HepG2 (cell line): ENCODE measurements around the gene MFSD8. TPM values are rescaled to one million over a fixed set of nuclear protein-coding genes. Genes with fewer than 3 reads are reported as not detected.

Experiments used
- ATAC-seq: fragments of 200-7000 bp; cut with Tn5 transposase; 3 replicates; pipeline ENCODE4 v1.9.1; 2020; ENCODE audit warnings: mild to moderate bottlenecking, moderate library complexity
- BruUV-seq: library from RNA; stranded (reverse); fragments of 400-500 nt; replicated peaks from 2 replicates; lab custom pipeline; 2021; lab: Mats Ljungman, UMichigan
- CTCF ChIA-PET: fragments of 300-600 bp; formaldehyde crosslinking; extraction: SDS; loops from one replicate; lab custom pipeline; 2021; ENCODE audit warnings: low total read pairs, inconsistent platforms, low intra/inter-chr PET ratio; lab: Yijun Ruan, JAX
- POLR2A ChIA-PET: fragments of 350-600 bp; sonication (Branson Sonifier 250); formaldehyde crosslinking; loops from one replicate; lab custom pipeline; 2020; ENCODE audit warnings: antibody characterized with exemption, inconsistent platforms; lab: Yijun Ruan, JAX
- DNase-seq: peaks from one replicate; pipeline ENCODE4 v3.0.0-alpha.2; 2015; ENCODE audit warnings: low spot score
- FAIRE-seq: peaks from 3 replicates; lab custom pipeline; 2011; peaks lifted over from hg19 to GRCh38; lab: Jason Lieb, UNC
- H2AFZ ChIP-seq: one replicate; pipeline ENCODE4 v1.6.1; 2011; ENCODE audit warnings: low read length, inconsistent platforms
- H3K27ac ChIP-seq: fragments of 300-600 bp; 3 replicates; pipeline ENCODE4 v1.8.0; 2011; ENCODE audit warnings: mixed run types, mild to moderate bottlenecking, mixed read lengths, low read length, inconsistent platforms; ENCODE audit not compliant: insufficient read depth; ENCODE audit errors: extremely low read length
- H3K27me3 ChIP-seq, 2 experiments: fragments of 200-600 bp in 1 of 2; 2 replicates in 1 of 2; 3 replicates in 1 of 2; pipeline versions ENCODE4 v1.6.0 to v1.8.0; 2011; ENCODE audit warnings: low read length in 2 of 2, mild to moderate bottlenecking in 2 of 2, moderate library complexity in 2 of 2, inconsistent platforms in 1 of 2; ENCODE audit not compliant: insufficient read depth in 2 of 2, control insufficient read depth in 1 of 2
- H3K36me3 ChIP-seq, 2 experiments: fragments of 200-600 bp in 1 of 2; replicated peaks in 1 of 2; 2 replicates in 1 of 2; 3 replicates in 1 of 2; pipeline versions ENCODE4 v1.5.1 to v1.8.0; 2011; ENCODE audit warnings: low read length in 2 of 2, inconsistent platforms in 1 of 2; ENCODE audit not compliant: insufficient read depth in 2 of 2, control insufficient read depth in 1 of 2
- H3K4me1 ChIP-seq: 2 replicates; pipeline ENCODE4 v1.5.1; 2012; ENCODE audit warnings: low read length, inconsistent platforms; ENCODE audit not compliant: insufficient read depth
- H3K4me2 ChIP-seq: 2 replicates; pipeline ENCODE4 v1.6.0; 2011; ENCODE audit warnings: low read depth, low read length, inconsistent platforms
- H3K4me3 ChIP-seq, 3 experiments: fragments of 200-600 bp in 1 of 3; sonication (generic), shearing (Covaris generic) in 1 of 3; replicated peaks in 1 of 3; 2 replicates each; pipeline ENCODE4 v1.5.1; 2011 to 2016; ENCODE audit warnings: low read length in 3 of 3, inconsistent platforms in 2 of 3, low read depth in 2 of 3, mild to moderate bottlenecking in 2 of 3, control low read depth in 1 of 3, mixed read lengths in 1 of 3; ENCODE audit not compliant: insufficient read depth in 1 of 3
- H3K79me2 ChIP-seq: one replicate; pipeline ENCODE4 v1.6.1; 2011; ENCODE audit warnings: low read length, inconsistent platforms; ENCODE audit not compliant: insufficient read depth
- H3K9ac ChIP-seq: 2 replicates; pipeline ENCODE4 v1.6.0; 2011; ENCODE audit warnings: mild to moderate bottlenecking, low read depth, low read length, inconsistent platforms; ENCODE audit not compliant: insufficient read depth
- H3K9me3 ChIP-seq: 2 replicates; pipeline ENCODE4 v1.5.1; 2012; ENCODE audit warnings: mild to moderate bottlenecking, low read length
- H4K20me1 ChIP-seq: 2 replicates; pipeline ENCODE4 v1.6.0; 2011; ENCODE audit warnings: inconsistent platforms, mild to moderate bottlenecking, low read length, moderate library complexity; ENCODE audit not compliant: insufficient read depth
- KDM3A ChIP-seq: IDR thresholded peaks from 2 replicates; pipeline ENCODE4 v1.6.1; 2018; ENCODE audit warnings: low read depth, missing compliant biosample characterization
- NCOR1 ChIP-seq: fragments of 200-600 bp; sonication (generic); IDR thresholded peaks from 2 replicates; pipeline ENCODE4 v1.7.0; 2017; ENCODE audit warnings: antibody characterized with exemption, low read length, borderline replicate concordance
- ZFP82 ChIP-seq: sonication (generic); formaldehyde crosslinking; IDR thresholded peaks from 2 replicates; pipeline ENCODE4 v1.5.1; 2020; ENCODE audit warnings: mild to moderate bottlenecking, missing genetic modification reagents, borderline replicate concordance
- ZNF441 ChIP-seq: sonication (generic); formaldehyde crosslinking; IDR thresholded peaks from 2 replicates; pipeline ENCODE4 v1.7.0; 2021; ENCODE audit warnings: missing genetic modification reagents, borderline replicate concordance
- ZNF615 ChIP-seq: sonication (generic); formaldehyde crosslinking; IDR thresholded peaks from 2 replicates; pipeline ENCODE4 v1.5.0; 2020; ENCODE audit warnings: mild to moderate bottlenecking, missing genetic modification reagents, borderline replicate concordance
- WGBS: methylation state at CpG from one replicate; pipeline ENCODE4 v1.1.6; 2017; ENCODE audit warnings: low lambda C conversion rate; 5-methylcytosine and 5-hydroxymethylcytosine counted together
- in situ Hi-C: cut with HindIII; loops from 2 replicates; pipeline ENCODE4 v1.10.0; 2017; ENCODE audit warnings: low pct_unique_long_range_greater_than_20kb; ENCODE audit not compliant: extremely low pct_ligation_motif_present
- intact Hi-C: fragments of 100-400 bp; cut with micrococcal nuclease; formaldehyde crosslinking; loops from one replicate; pipeline ENCODE4 v1.10.0; 2022; ENCODE audit not compliant: unreplicated experiment
- polyA plus RNA-seq, 8 experiments: library from polyadenylated mRNA; depleted of rRNA in 3 of 8; stranded (reverse) in 7 of 8; unstranded in 1 of 8; fragments of >200 nt; fragmentation: Illumina TruSeq in 4 of 8; extraction: Trizol in 4 of 8; gene quantifications; 2 replicates each; pipeline versions ENCODE4 v1.2.1 to v1.2.3, GENCODE V29; 2011 to 2016; ENCODE audit warnings: low read depth in 4 of 8, missing spikeins in 1 of 8, mixed read lengths in 1 of 8; ENCODE audit not compliant: insufficient read depth in 1 of 8
- small RNA-seq, 3 experiments: library from RNA; depleted of rRNA; stranded (forward); fragments of <200 nt; gene quantifications; one replicate each; pipeline ENCODE3, GENCODE V24; 2012; ENCODE audit warnings: low read depth in 2 of 3, low replicate concordance in 1 of 3; ENCODE audit not compliant: insufficient read length in 3 of 3, insufficient read depth in 2 of 3
- total RNA-seq, 5 experiments: library from RNA; depleted of rRNA; stranded (reverse); fragments of >200 nt; fragmentation: Illumina TruSeq; extraction: Trizol; gene quantifications; 2 replicates each; pipeline ENCODE4 v1.2.3, GENCODE V29; 2016; ENCODE audit warnings: low read depth in 1 of 5

The MFSD8 gene
- total and polyA plus RNA-seq, 2 of the 13 experiments (the other 11 are each of a cell fraction or from before 2014, with no cell fraction given) = 24.8 to 25.5 TPM

DNA sequence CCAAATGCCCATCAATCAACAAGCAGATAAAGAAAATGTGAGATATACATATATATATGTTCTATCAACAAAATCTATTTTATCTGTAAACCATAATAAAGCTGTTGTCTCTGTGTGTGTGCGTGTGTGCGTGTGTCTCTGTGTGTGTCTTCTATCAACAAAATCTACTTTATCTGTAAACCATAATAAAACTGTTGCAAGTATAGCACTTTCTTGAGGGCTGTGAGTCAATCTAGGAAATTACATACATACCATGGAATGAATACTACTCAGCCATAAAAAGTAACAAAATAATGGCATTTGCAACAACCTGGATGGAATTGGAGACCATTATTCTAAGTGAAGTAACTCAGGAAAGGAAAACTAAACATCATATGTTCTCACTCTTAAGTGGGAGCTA, 96.8 kb downstream of the MFSD8 start:
- H3K9me3 ChIP-seq = no peaks in the 10 kb centered on the region
- ChIA-PET POLR2A (no interaction called here), CTCF (no interaction called here)
- ATAC-seq = no peak
- H3K4me1 ChIP-seq = no peaks in the 10 kb centered on the region
- intact Hi-C loops = no loop called here
- in situ Hi-C loops = no loop called here
- H3K4me3 ChIP-seq = no peak overlapping the region
- H3K27ac ChIP-seq = no peak overlapping the region
- no peak overlapping the region for H2AFZ ChIP-seq
- H3K79me2 ChIP-seq = no peaks in the 10 kb centered on the region
- no peak overlapping the region for H3K9ac ChIP-seq
- no peak for DNase-seq
- no peak overlapping the region for H3K4me2 ChIP-seq
- no peaks in the 10 kb centered on the region for H4K20me1 ChIP-seq
- BruUV-seq = no TSS peak
- FAIRE-seq = no peak
- TF ChIP-seq ZNF441 (CRISPR knock-in tag) (no peak), NCOR1 (no peak), ZNF615 (CRISPR knock-in tag) (no peak), KDM3A (CRISPR knock-in tag) (no peak), ZFP82 (CRISPR knock-in tag) (no peak)
- no peaks in the 10 kb centered on the region for H3K36me3 ChIP-seq
- no peaks in the 10 kb centered on the region for H3K27me3 ChIP-seq
- 94% methylated on average over 2 of the region's 2 CpGs for WGBS

Small RNA genes within 50 kb of the gene (small RNA-seq; reads per million reads assigned to genes)
- gene RNU6-583P = 0 reads per million in 3 experiments

Other genes with a start within 250 kb of the MFSD8 start
- 0.04 TPM in 1 of 2 replicates, not detected in the other for gene SLC25A31, start 234.8 kb downstream of the MFSD8 start, total RNA-seq (2016; rRNA removed; fragmentation: Illumina TruSeq; extraction: Trizol)
- not detected in 2 replicates for gene SLC25A31, start 234.8 kb downstream of the MFSD8 start, polyA plus RNA-seq (2011; rRNA removed)
- gene HSPA4L, start 182.9 kb downstream of the MFSD8 start, total RNA-seq (2016; rRNA removed; fragmentation: Illumina TruSeq; extraction: Trizol) = 31.5 and 61.8 TPM in 2 replicates
- 2.7 and 3.7 TPM in 2 replicates for gene HSPA4L, start 182.9 kb downstream of the MFSD8 start, polyA plus RNA-seq (2011; rRNA removed)
- gene PLK4, start 84.3 kb downstream of the MFSD8 start, total RNA-seq (2016; rRNA removed; fragmentation: Illumina TruSeq; extraction: Trizol) = 46.1 and 52.4 TPM in 2 replicates
- 11.1 and 22.4 TPM in 2 replicates for gene PLK4, start 84.3 kb downstream of the MFSD8 start, polyA plus RNA-seq (2011; rRNA removed)
- 16.3 and 17.8 TPM in 2 replicates for gene ABHD18, start 233 bp upstream of the MFSD8 start, total RNA-seq (2016; rRNA removed; fragmentation: Illumina TruSeq; extraction: Trizol)
- gene ABHD18, start 233 bp upstream of the MFSD8 start, polyA plus RNA-seq (2011; rRNA removed) = 4.9 and 5.5 TPM in 2 replicates
- gene LARP1B, start 96.1 kb upstream of the MFSD8 start, total RNA-seq (2016; rRNA removed; fragmentation: Illumina TruSeq; extraction: Trizol) = 52.7 and 57.1 TPM in 2 replicates
- gene LARP1B, start 96.1 kb upstream of the MFSD8 start, polyA plus RNA-seq (2011; rRNA removed) = 17.0 and 19.2 TPM in 2 replicates